ENCODE data around the gene FCSK. TPM values are rescaled to one million over a fixed set of nuclear protein-coding genes. Genes with fewer than 3 reads are reported as not detected.

Gene FCSK
- total and polyA plus RNA-seq, 2 of the 13 experiments (the other 11 are each of a cell fraction or from before 2014, with no cell fraction given): 9.1 to 19.2 TPM

- DNase-seq (ENCODE audit: low spot score): no peak
- Histone ChIP-seq H3K4me3 (replicated peaks in 1 of 3; ENCODE audit: insufficient read depth in 1 of 3, low read depth in 2 of 3, low read length in 3 of 3) (no peak overlapping the region), H3K4me1 (ENCODE audit: insufficient read depth, low read length) (peaks cover 5% of the 10 kb centered on the region; the same call in 1 of the 2 replicates), H3K36me3 (replicated peaks in 1 of 2; ENCODE audit: control insufficient read depth in 1 of 2, insufficient read depth in 2 of 2, low read length in 2 of 2) (peaks cover 3 to 6% of the 10 kb centered on the region in 2 experiments; a peak in 4 of 5 replicates), H2AFZ (ENCODE audit: low read length) (no peak overlapping the region), H4K20me1 (ENCODE audit: insufficient read depth, low read length) (no peaks in the 10 kb centered on the region), H3K4me2 (ENCODE audit: low read depth, low read length) (no peak overlapping the region), H3K9ac (ENCODE audit: insufficient read depth, low read depth, low read length) (no peak overlapping the region), H3K27me3 (ENCODE audit: control insufficient read depth in 1 of 2, insufficient read depth in 2 of 2, low read length in 2 of 2) (no peaks in the 10 kb centered on the region), H3K79me2 (ENCODE audit: insufficient read depth, low read length) (no peaks in the 10 kb centered on the region), H3K9me3 (ENCODE audit: low read length) (no peaks in the 10 kb centered on the region), H3K27ac (ENCODE audit: extremely low read length, insufficient read depth, low read length) (no peak overlapping the region)
- no peak for FAIRE-seq
- ChIA-PET POLR2A (interaction anchor here (1.1 kb wide), 1 partner anchor 49 kb away, joined by 3 read pairs; the partner anchor contains the start of gene COG4), CTCF (ENCODE audit: low intra/inter-chr PET ratio, low total read pairs) (no interaction called here)
- no peak for TF ChIP-seq MEIS2 (CRISPR knock-in tag; IDR thresholded peaks at IDR 0.05)
- no peak for TF ChIP-seq ZNF326 (CRISPR knock-in tag; IDR thresholded peaks at IDR 0.05; ENCODE audit: borderline replicate concordance)
- no peak for TF ChIP-seq SMAD1 (CRISPR knock-in tag; IDR thresholded peaks at IDR 0.05; ENCODE audit: borderline replicate concordance, low read depth)
- TF ChIP-seq ZNF138 (CRISPR knock-in tag; IDR thresholded peaks at IDR 0.05; ENCODE audit: low read depth): no peak
- TF ChIP-seq STAG1 (CRISPR knock-in tag; IDR thresholded peaks at IDR 0.05): peak; percentile 51
- no peak for TF ChIP-seq RFX1 (IDR thresholded peaks at IDR 0.05)
- peak; percentile 5 for TF ChIP-seq AGO2 (optimal IDR thresholded peaks at IDR 0.05; ENCODE audit: low read depth, low read length)
- TF ChIP-seq SMAD3 (CRISPR knock-in tag; IDR thresholded peaks at IDR 0.05): no peak
- TF ChIP-seq ZNF512B (CRISPR knock-in tag; IDR thresholded peaks at IDR 0.05; ENCODE audit: borderline replicate concordance): no peak
- TF ChIP-seq AKAP8 (CRISPR knock-in tag; IDR thresholded peaks at IDR 0.05): no peak
- TF ChIP-seq DR1 (CRISPR knock-in tag; IDR thresholded peaks at IDR 0.05): no peak
- TF ChIP-seq ERF (CRISPR knock-in tag; IDR thresholded peaks at IDR 0.05): no peak
- peak; percentile 49 for TF ChIP-seq CTCF (CRISPR knock-in tag; IDR thresholded peaks at IDR 0.05)
- no peak for TF ChIP-seq ZFAT (CRISPR knock-in tag; conservative IDR thresholded peaks at IDR 0.05)
- BruUV-seq (replicated peaks): no TSS peak
- 0 out of 3 replicates have a peak, but pooled peaks have one; percentile 2 for ATAC-seq
- WGBS (ENCODE audit: low lambda C conversion rate): 90% methylated on average over 11 of the region's 21 CpGs
- intact Hi-C loops (cut with micrococcal nuclease; ENCODE audit: unreplicated experiment) (no loop called here), in situ Hi-C loops (cut with HindIII; ENCODE audit: extremely low pct_ligation_motif_present, low pct_unique_long_range_greater_than_20kb) (no loop called here)
These were observed 19.3 kb downstream of the FCSK start for GRCh38 chr16:70473446-70474319.

All from HepG2 (cell line).